T-helper 2 cell treated with Interferon-gamma antibody and Interleukin-4, amounts not matched to agents 5 μg/mL and 100 μg/mL, for 36 hours (primary cell): ENCODE results near the gene PRPF4.
A peak's percentile ranks its signal among the peaks of the same experiment; 100 is the strongest.

Source experiments
- DNase-seq: peaks from one replicate; pipeline ENCODE4 v3.0.0; 2021; ENCODE audit warnings: low spot score
- H3K27ac Mint-ChIP-seq: one replicate; pipeline ENCODE4 v1.8.0; 2021; ENCODE audit warnings: mild to moderate bottlenecking, mixed read lengths
- H3K27me3 Mint-ChIP-seq: one replicate; pipeline ENCODE4 v1.8.0; 2021; ENCODE audit warnings: low read depth, mixed read lengths
- H3K36me3 Mint-ChIP-seq: one replicate; pipeline ENCODE4 v1.8.0; 2021; ENCODE audit warnings: low read depth, mixed read lengths
- H3K4me1 Mint-ChIP-seq: one replicate; pipeline ENCODE4 v1.8.0; 2021; ENCODE audit warnings: low read depth, mixed read lengths
- H3K4me3 Mint-ChIP-seq: one replicate; pipeline ENCODE4 v1.8.0; 2022; ENCODE audit warnings: mild to moderate bottlenecking, moderate library complexity, mixed read lengths
- H3K9me3 Mint-ChIP-seq: one replicate; pipeline ENCODE4 v1.8.0; 2021; ENCODE audit warnings: mixed read lengths

The PRPF4 gene

GRCh38 chr9:113311961-113312360 is 36.5 kb downstream of the PRPF4 start:
- DNase-seq: no peak

GRCh38 chr9:113313261-113313660 is 37.8 kb downstream of the PRPF4 start:
- Mint-ChIP-seq H3K36me3 (no peaks in the 10 kb centered on the region), H3K4me3 (no peak overlapping the region), H3K27me3 (no peaks in the 10 kb centered on the region), H3K4me1 (peaks cover 13% of the 10 kb centered on the region), H3K27ac (no peak overlapping the region), H3K9me3 (no peaks in the 10 kb centered on the region)
- no peak for DNase-seq

More at GRCh38 chr9:113311961-113312360, 36.5 kb downstream of the PRPF4 start:
- Mint-ChIP-seq H3K9me3 (no peaks in the 10 kb centered on the region), H3K4me3 (no peak overlapping the region), H3K27me3 (no peaks in the 10 kb centered on the region), H3K27ac (no peak overlapping the region), H3K36me3 (no peaks in the 10 kb centered on the region), H3K4me1 (peaks cover 13% of the 10 kb centered on the region)

- Mint-ChIP-seq H3K4me3 (no peak overlapping the region), H3K36me3 (no peaks in the 10 kb centered on the region), H3K27me3 (no peaks in the 10 kb centered on the region), H3K9me3 (no peaks in the 10 kb centered on the region), H3K4me1 (peaks cover 9% of the 10 kb centered on the region), H3K27ac (no peak overlapping the region)
- no peak for DNase-seq
Measured at GRCh38 chr9:113315231-113315630, 39.8 kb downstream of the PRPF4 start.

- Mint-ChIP-seq H3K4me3 (no peak overlapping the region), H3K27ac (no peak overlapping the region), H3K27me3 (no peaks in the 10 kb centered on the region), H3K36me3 (no peaks in the 10 kb centered on the region), H3K9me3 (no peaks in the 10 kb centered on the region), H3K4me1 (peaks cover 1% of the 10 kb centered on the region)
- DNase-seq: no peak
Measured at GRCh38 chr9:113316030-113316429, 40.6 kb downstream of the PRPF4 start.

GRCh38 chr9:113317777-113318176 is 42.3 kb downstream of the PRPF4 start:
- no peaks in the 10 kb centered on the region for H3K4me1 Mint-ChIP-seq
- DNase-seq: no peak

GRCh38 chr9:113319054-113319453 is 43.6 kb downstream of the PRPF4 start:
- H3K4me1 Mint-ChIP-seq: no peaks in the 10 kb centered on the region
- H3K9me3 Mint-ChIP-seq: no peaks in the 10 kb centered on the region
- no peak overlapping the region for H3K27ac Mint-ChIP-seq
- H3K36me3 Mint-ChIP-seq: no peaks in the 10 kb centered on the region
- DNase-seq: no peak
- no peaks in the 10 kb centered on the region for H3K27me3 Mint-ChIP-seq
- H3K4me3 Mint-ChIP-seq: no peak overlapping the region

More at GRCh38 chr9:113317777-113318176, 42.3 kb downstream of the PRPF4 start:
- H3K27ac Mint-ChIP-seq: no peak overlapping the region
- no peaks in the 10 kb centered on the region for H3K27me3 Mint-ChIP-seq
- no peaks in the 10 kb centered on the region for H3K36me3 Mint-ChIP-seq
- no peak overlapping the region for H3K4me3 Mint-ChIP-seq
- H3K9me3 Mint-ChIP-seq: no peaks in the 10 kb centered on the region

- no peaks in the 10 kb centered on the region for H3K36me3 Mint-ChIP-seq
Measured at GRCh38 chr9:113320051-113320450, 44.6 kb downstream of the PRPF4 start.

GRCh38 chr9:113322671-113323070 is 47.2 kb downstream of the PRPF4 start:
- no peaks in the 10 kb centered on the region for H3K4me1 Mint-ChIP-seq
- H3K4me3 Mint-ChIP-seq: no peak overlapping the region
- no peak for DNase-seq
- H3K9me3 Mint-ChIP-seq: no peaks in the 10 kb centered on the region
- no peaks in the 10 kb centered on the region for H3K27me3 Mint-ChIP-seq
- no peak overlapping the region for H3K27ac Mint-ChIP-seq
- H3K36me3 Mint-ChIP-seq: no peaks in the 10 kb centered on the region

More at GRCh38 chr9:113320051-113320450, 44.6 kb downstream of the PRPF4 start:
- Mint-ChIP-seq H3K4me3 (no peak overlapping the region), H3K9me3 (no peaks in the 10 kb centered on the region), H3K27me3 (no peaks in the 10 kb centered on the region), H3K4me1 (no peaks in the 10 kb centered on the region), H3K27ac (no peak overlapping the region)
- no peak for DNase-seq

GRCh38 chr9:113326230-113326629 is 50.8 kb downstream of the PRPF4 start:
- Mint-ChIP-seq H3K27ac (no peak overlapping the region), H3K4me3 (no peak overlapping the region), H3K27me3 (no peaks in the 10 kb centered on the region), H3K36me3 (no peaks in the 10 kb centered on the region), H3K4me1 (no peaks in the 10 kb centered on the region), H3K9me3 (no peaks in the 10 kb centered on the region)
- no peak for DNase-seq

- Mint-ChIP-seq H3K9me3 (no peaks in the 10 kb centered on the region), H3K36me3 (no peaks in the 10 kb centered on the region), H3K27ac (no peak overlapping the region), H3K4me3 (no peak overlapping the region), H3K4me1 (no peaks in the 10 kb centered on the region), H3K27me3 (no peaks in the 10 kb centered on the region)
- DNase-seq: no peak
Measured at GRCh38 chr9:113328045-113328782, 52.8 kb downstream of the PRPF4 start.

GRCh38 chr9:113331780-113332179 is 56.3 kb downstream of the PRPF4 start:
- peaks cover 3% of the 10 kb centered on the region for H3K27me3 Mint-ChIP-seq
- H3K36me3 Mint-ChIP-seq: no peaks in the 10 kb centered on the region
- H3K4me3 Mint-ChIP-seq: no peak overlapping the region
- H3K27ac Mint-ChIP-seq: no peak overlapping the region
- no peaks in the 10 kb centered on the region for H3K9me3 Mint-ChIP-seq
- no peak for DNase-seq
- H3K4me1 Mint-ChIP-seq: no peaks in the 10 kb centered on the region

- peaks cover 6% of the 10 kb centered on the region for H3K27me3 Mint-ChIP-seq
- H3K9me3 Mint-ChIP-seq: no peaks in the 10 kb centered on the region
- H3K4me3 Mint-ChIP-seq: no peak overlapping the region
- H3K4me1 Mint-ChIP-seq: peaks cover 25% of the 10 kb centered on the region
- DNase-seq: no peak
- H3K36me3 Mint-ChIP-seq: no peaks in the 10 kb centered on the region
- H3K27ac Mint-ChIP-seq: no peak overlapping the region
Measured at GRCh38 chr9:113337714-113338113, 62.3 kb downstream of the PRPF4 start.

- Mint-ChIP-seq H3K27me3 (peaks cover 6% of the 10 kb centered on the region), H3K36me3 (no peaks in the 10 kb centered on the region), H3K9me3 (no peaks in the 10 kb centered on the region), H3K27ac (peak within 1 kb of the TSS; percentile 38), H3K4me1 (peaks cover 27% of the 10 kb centered on the region), H3K4me3 (peak within 1 kb of the TSS; percentile 80)
- peak; percentile 81 for DNase-seq
Measured at GRCh38 chr9:113340011-113340699, 64.7 kb downstream of the PRPF4 start, which contains the start of gene WDR31. WDR31 (minus strand) TSS chr9:113340275; CDS start chr9:113332022, 8,253 bp downstream.

- Mint-ChIP-seq H3K4me1 (peaks cover 31% of the 10 kb centered on the region), H3K27ac (peak overlapping the region; percentile 24), H3K9me3 (no peaks in the 10 kb centered on the region), H3K4me3 (peak overlapping the region; percentile 16), H3K27me3 (peaks cover 3% of the 10 kb centered on the region), H3K36me3 (no peaks in the 10 kb centered on the region)
- no peak for DNase-seq
Measured at GRCh38 chr9:113341712-113342410, 66.4 kb downstream of the PRPF4 start.
